Astrocyte (in vitro differentiated cells and primary cell): Measurements from ENCODE around the gene EID2B. TPM values are rescaled to one million over a fixed set of nuclear protein-coding genes. Genes with fewer than 3 reads are reported as not detected.

ENCODE experiments used
- DNase-seq: peaks from one replicate; pipeline ENCODE4 v3.0.0-alpha.2; 2010; ENCODE audit warnings: low read depth
- FAIRE-seq: peaks from 2 replicates; lab custom pipeline; 2011; peaks lifted over from hg19 to GRCh38; lab: Jason Lieb, UNC
- H2AFZ ChIP-seq: 2 replicates; pipeline ENCODE4 v1.6.0; 2012; ENCODE audit warnings: low read depth, low read length, inconsistent platforms
- H3K27ac ChIP-seq: 2 replicates; pipeline ENCODE4 v1.5.1; 2011; ENCODE audit warnings: low read depth, low read length, inconsistent platforms
- H3K27me3 ChIP-seq: 2 replicates; pipeline ENCODE4 v1.6.0; 2011; ENCODE audit warnings: low read length, inconsistent platforms; ENCODE audit not compliant: insufficient read depth
- H3K36me3 ChIP-seq: 2 replicates; pipeline ENCODE4 v1.5.1; 2011; ENCODE audit warnings: low read length, inconsistent platforms; ENCODE audit not compliant: insufficient read depth
- H3K4me1 ChIP-seq: 2 replicates; pipeline ENCODE4 v1.5.1; 2011; ENCODE audit warnings: low read length, inconsistent platforms; ENCODE audit not compliant: insufficient read depth
- H3K4me2 ChIP-seq: 2 replicates; pipeline ENCODE4 v1.6.0; 2012; ENCODE audit warnings: low read length, inconsistent platforms
- H3K4me3 ChIP-seq: 2 replicates; pipeline ENCODE4 v1.5.1; 2011; ENCODE audit warnings: low read depth, mild to moderate bottlenecking, low read length, inconsistent platforms; ENCODE audit not compliant: insufficient read depth
- H3K79me2 ChIP-seq: 2 replicates; pipeline ENCODE4 v1.6.0; 2012; ENCODE audit warnings: mild to moderate bottlenecking, low read length, inconsistent platforms; ENCODE audit not compliant: insufficient read depth
- H3K9ac ChIP-seq: 2 replicates; pipeline ENCODE4 v1.6.0; 2012; ENCODE audit warnings: mild to moderate bottlenecking, low read length, inconsistent platforms
- H3K9me3 ChIP-seq: 2 replicates; pipeline ENCODE4 v1.5.1; 2012; ENCODE audit warnings: low read depth, mild to moderate bottlenecking, low read length, inconsistent platforms; ENCODE audit not compliant: insufficient read depth
- H4K20me1 ChIP-seq: 2 replicates; pipeline ENCODE4 v1.6.0; 2012; ENCODE audit warnings: low read length, inconsistent platforms; ENCODE audit not compliant: insufficient read depth
- H3K27ac Mint-ChIP-seq: one replicate; pipeline ENCODE4 v1.8.0; 2021; ENCODE audit warnings: mild to moderate bottlenecking, mixed read lengths; ENCODE audit not compliant: unreplicated experiment
- H3K27me3 Mint-ChIP-seq: one replicate; pipeline ENCODE4 v1.8.0; 2021; ENCODE audit warnings: low read depth, mixed read lengths; ENCODE audit not compliant: unreplicated experiment
- H3K36me3 Mint-ChIP-seq: one replicate; pipeline ENCODE4 v1.8.0; 2021; ENCODE audit warnings: low read depth, mixed read lengths; ENCODE audit not compliant: unreplicated experiment
- H3K4me1 Mint-ChIP-seq: one replicate; pipeline ENCODE4 v1.8.0; 2021; ENCODE audit warnings: low read depth, mixed read lengths; ENCODE audit not compliant: unreplicated experiment
- H3K4me3 Mint-ChIP-seq: one replicate; pipeline ENCODE4 v1.8.0; 2021; ENCODE audit warnings: mild to moderate bottlenecking, moderate library complexity, mixed read lengths; ENCODE audit not compliant: unreplicated experiment
- H3K9me3 Mint-ChIP-seq: one replicate; pipeline ENCODE4 v1.8.0; 2021; ENCODE audit warnings: mild to moderate bottlenecking, mixed read lengths; ENCODE audit not compliant: unreplicated experiment
- CTCF ChIP-seq: IDR thresholded peaks from 2 replicates; pipeline ENCODE4 v1.5.1; 2011; ENCODE audit warnings: low read depth, mild to moderate bottlenecking, inconsistent platforms, low read length, moderate library complexity; ENCODE audit not compliant: insufficient read depth
- EZH2 ChIP-seq: IDR thresholded peaks from 2 replicates; pipeline ENCODE4 v1.6.1; 2012; ENCODE audit warnings: mild to moderate bottlenecking, low read length, inconsistent platforms; ENCODE audit not compliant: insufficient read depth
- total RNA-seq: library from RNA; stranded (reverse); gene quantifications from 2 replicates; pipeline ENCODE4 v1.2.1, GENCODE V29; 2021

EID2B gene
- total RNA-seq, 1 donor from 2014 or later = 2.6 TPM

DNA sequence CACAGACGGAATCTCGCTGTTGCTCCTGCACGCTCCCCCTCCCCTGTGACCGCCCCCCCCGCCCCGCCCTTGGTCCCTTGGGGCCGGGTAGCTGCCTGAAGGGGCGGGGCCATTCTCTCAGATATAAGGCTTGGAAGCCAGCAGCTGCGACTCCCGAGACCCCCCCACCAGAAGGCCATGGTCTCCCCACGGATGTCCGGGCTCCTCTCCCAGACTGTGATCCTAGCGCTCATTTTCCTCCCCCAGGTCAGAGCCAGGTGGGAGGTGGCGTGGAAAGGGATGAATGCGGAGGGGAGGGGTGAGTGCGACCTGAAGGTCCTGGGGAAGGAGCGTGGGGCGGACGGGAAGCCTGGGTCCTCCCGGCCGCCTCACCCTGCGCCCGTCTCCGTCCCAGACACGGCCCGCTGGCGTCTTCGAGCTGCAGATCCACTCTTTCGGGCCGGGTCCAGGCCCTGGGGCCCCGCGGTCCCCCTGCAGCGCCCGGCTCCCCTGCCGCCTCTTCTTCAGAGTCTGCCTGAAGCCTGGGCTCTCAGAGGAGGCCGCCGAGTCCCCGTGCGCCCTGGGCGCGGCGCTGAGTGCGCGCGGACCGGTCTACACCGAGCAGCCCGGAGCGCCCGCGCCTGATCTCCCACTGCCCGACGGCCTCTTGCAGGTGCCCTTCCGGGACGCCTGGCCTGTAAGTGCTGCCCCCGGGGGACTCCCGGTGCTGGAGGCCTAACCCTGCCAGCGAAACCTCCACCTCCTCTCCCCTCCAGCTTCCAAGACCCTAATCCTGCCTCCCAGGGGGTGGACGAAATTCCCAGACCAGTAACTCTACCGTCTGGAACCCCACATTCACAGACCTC, 33.6 kb downstream of the EID2B start, which contains the start of gene DLL3:
DLL3 (plus strand) TSS at position 150 of the 845 bp plus-strand sequence; CDS start at position 178, 28 bp downstream.
- Mint-ChIP-seq H3K27me3 (peaks cover 54% of the 10 kb centered on the region), H3K4me3 (peak within 1 kb of the TSS; percentile 64), H3K27ac (peak within 1 kb of the TSS; percentile 64), H3K4me1 (peaks cover 5% of the 10 kb centered on the region), H3K36me3 (peaks cover 2% of the 10 kb centered on the region), H3K9me3 (peaks cover 4% of the 10 kb centered on the region)
- Histone ChIP-seq H3K27ac (no peak within 1 kb of the TSS), H3K36me3 (no peaks in the 10 kb centered on the region), H3K9ac (no peak within 1 kb of the TSS), H3K79me2 (no peaks in the 10 kb centered on the region), H3K9me3 (no peaks in the 10 kb centered on the region), H2AFZ (peak within 1 kb of the TSS; percentile 41), H3K4me2 (peak within 1 kb of the TSS; percentile 79), H3K4me1 (peaks cover 11% of the 10 kb centered on the region), H4K20me1 (no peaks in the 10 kb centered on the region), H3K27me3 (peaks cover 31% of the 10 kb centered on the region), H3K4me3 (peak within 1 kb of the TSS; percentile 30)
- TF ChIP-seq CTCF (no peak), EZH2 (peak; percentile 81)
- DNase-seq (no peak), FAIRE-seq (no peak)

DNA sequence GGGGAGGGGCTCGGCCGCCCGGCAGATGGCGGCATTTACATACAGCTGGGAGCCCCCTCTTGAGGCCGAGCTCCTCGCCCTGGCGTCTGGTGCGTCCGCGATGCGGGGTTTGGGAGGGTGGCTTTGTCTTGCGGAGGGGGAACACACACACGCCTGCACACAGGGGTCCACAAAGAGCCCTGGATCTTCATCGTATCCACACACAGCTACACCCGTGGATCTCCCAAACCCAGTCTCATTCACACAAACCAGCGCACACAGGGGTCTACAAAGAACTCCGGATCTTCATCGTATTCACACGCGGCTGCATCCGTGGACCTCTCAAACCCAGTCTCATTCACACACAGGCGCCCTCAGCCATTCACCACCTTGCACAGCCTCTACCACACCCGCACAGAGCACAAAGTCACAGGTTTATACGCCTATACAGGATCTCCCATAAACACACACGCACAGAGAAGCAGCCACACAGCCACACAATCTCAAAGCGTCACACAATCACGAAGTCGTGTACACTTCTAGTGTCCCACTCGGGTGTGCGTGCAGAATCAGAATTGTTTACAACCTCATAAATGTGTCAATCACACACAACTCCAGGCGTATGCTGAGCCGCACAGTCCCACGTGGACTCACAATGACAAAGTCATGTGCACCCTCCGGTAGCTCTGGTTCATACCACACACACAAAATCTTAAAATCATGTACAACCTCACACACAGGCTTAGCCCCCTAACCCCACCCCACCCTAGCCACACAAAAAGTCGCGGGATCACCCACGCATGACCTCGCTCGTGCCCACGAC, 34.5 kb downstream of the EID2B start:
- Histone ChIP-seq H2AFZ (peak overlapping the region; percentile 41), H3K27me3 (peaks cover 31% of the 10 kb centered on the region), H3K9me3 (no peaks in the 10 kb centered on the region), H3K4me1 (peaks cover 11% of the 10 kb centered on the region), H3K79me2 (no peaks in the 10 kb centered on the region), H3K27ac (no peak overlapping the region), H3K4me2 (peak overlapping the region; percentile 79), H3K4me3 (peak overlapping the region; percentile 30), H3K36me3 (no peaks in the 10 kb centered on the region), H4K20me1 (no peaks in the 10 kb centered on the region), H3K9ac (no peak overlapping the region)
- peak overlapping the region; percentile 64 for H3K27ac Mint-ChIP-seq
- peak overlapping the region; percentile 48 for H3K4me3 Mint-ChIP-seq
- peaks cover 45% of the 10 kb centered on the region for H3K27me3 Mint-ChIP-seq
- DNase-seq = peak; percentile 14
- H3K36me3 Mint-ChIP-seq = no peaks in the 10 kb centered on the region
- peaks cover 5% of the 10 kb centered on the region for H3K4me1 Mint-ChIP-seq
- peaks cover 4% of the 10 kb centered on the region for H3K9me3 Mint-ChIP-seq
- TF ChIP-seq EZH2 = no peak
- TF ChIP-seq CTCF = peak; percentile 7
- FAIRE-seq = no peak
